ENCODE data around the gene PEX12.

DNA sequence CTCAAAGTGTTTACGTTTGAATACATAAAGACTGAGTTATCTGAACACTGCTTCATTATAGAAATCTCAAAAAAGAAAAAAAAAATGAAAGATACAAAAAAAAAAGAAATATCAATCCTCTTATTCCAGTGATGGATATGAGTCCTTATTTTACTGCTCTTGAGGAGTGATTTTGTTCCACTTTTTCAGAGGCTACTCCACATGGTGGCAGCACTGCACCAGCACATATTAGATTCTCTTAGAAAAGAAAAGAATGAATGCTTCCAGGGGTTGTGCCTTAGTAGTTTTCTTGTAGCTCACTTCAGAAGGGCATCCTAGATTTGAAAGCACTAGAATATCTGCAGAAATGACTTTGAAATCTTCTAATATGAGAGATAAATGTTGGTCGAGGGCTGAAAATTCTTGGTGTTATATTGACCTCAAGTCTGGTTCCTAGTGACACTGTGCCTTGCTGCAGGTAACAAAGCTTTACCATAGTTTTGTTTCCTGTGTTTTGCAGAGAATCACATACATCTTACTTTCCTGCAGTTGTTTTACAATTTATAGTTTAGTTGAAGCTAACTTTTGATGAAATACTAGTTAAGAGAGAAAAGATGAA is 34.7 kb upstream of the PEX12 start:
- no peak for TF ChIP-seq POLR2AphosphoS5 (IDR thresholded peaks at IDR 0.05)
- TF ChIP-seq, protein P1, sequence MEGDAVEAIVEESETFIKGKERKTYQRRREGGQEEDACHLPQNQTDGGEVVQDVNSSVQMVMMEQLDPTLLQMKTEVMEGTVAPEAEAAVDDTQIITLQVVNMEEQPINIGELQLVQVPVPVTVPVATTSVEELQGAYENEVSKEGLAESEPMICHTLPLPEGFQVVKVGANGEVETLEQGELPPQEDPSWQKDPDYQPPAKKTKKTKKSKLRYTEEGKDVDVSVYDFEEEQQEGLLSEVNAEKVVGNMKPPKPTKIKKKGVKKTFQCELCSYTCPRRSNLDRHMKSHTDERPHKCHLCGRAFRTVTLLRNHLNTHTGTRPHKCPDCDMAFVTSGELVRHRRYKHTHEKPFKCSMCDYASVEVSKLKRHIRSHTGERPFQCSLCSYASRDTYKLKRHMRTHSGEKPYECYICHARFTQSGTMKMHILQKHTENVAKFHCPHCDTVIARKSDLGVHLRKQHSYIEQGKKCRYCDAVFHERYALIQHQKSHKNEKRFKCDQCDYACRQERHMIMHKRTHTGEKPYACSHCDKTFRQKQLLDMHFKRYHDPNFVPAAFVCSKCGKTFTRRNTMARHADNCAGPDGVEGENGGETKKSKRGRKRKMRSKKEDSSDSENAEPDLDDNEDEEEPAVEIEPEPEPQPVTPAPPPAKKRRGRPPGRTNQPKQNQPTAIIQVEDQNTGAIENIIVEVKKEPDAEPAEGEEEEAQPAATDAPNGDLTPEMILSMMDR (IDR thresholded peaks at IDR 0.05) = peak; percentile 36 to 58 (median 44)
- TF ChIP-seq POLR2A (IDR thresholded peaks at IDR 0.05; ENCODE audit: low read depth) = no peak
